ENCODE measurements around the gene TRIM34.
"Not testable (repeated sequence)": the region's sequence is repeated elsewhere in the genome, so short reads cannot be mapped to it uniquely, and the experiment has no call there.

TRIM34 gene, protein sequence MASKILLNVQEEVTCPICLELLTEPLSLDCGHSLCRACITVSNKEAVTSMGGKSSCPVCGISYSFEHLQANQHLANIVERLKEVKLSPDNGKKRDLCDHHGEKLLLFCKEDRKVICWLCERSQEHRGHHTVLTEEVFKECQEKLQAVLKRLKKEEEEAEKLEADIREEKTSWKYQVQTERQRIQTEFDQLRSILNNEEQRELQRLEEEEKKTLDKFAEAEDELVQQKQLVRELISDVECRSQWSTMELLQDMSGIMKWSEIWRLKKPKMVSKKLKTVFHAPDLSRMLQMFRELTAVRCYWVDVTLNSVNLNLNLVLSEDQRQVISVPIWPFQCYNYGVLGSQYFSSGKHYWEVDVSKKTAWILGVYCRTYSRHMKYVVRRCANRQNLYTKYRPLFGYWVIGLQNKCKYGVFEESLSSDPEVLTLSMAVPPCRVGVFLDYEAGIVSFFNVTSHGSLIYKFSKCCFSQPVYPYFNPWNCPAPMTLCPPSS

DNA sequence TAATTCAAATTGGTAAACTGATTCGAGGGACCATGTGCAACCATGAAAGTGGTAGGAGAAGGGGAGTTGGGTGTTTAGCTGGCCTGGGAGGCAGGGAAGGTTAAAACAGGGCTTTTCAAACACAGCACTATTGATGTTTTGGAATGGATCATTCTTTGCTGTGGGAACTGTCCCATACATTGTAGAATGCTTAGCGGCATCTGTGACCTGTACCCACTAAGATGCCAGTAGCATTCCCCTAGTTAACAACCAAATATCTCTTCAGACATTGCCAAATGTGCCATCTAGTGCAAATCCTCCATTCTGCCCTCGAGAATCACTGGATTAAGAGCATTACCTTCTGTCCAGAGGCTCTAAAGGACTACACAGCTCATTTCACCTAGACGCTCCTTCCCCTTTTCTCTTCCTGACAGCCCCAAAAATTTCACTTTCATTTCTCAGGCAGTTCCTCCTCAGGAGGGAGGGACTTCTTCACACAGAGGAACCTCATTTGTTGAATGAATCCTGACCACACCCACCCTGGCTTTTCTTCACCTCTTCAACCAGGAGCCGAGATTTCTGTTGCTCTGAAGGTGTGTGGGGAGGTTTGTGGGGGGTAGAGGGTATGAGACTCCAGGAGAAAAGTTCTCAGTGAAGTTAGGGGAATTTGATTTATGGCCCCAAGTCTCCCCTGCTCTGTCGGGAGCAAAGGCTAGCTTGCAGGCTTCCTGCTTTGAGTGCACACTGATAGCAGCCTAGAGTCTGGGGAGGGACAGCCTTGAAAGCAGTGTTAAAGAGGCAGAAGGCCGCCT lies at the start of gene TRIM34:
TRIM34 (plus strand) TSS at position 513 of the 791 bp plus-strand sequence. CDS start 7,331 bp downstream, outside the sequence.
- H3K27ac ChIP-seq: no peak within 1 kb of the TSS
- TF ChIP-seq, protein P1, sequence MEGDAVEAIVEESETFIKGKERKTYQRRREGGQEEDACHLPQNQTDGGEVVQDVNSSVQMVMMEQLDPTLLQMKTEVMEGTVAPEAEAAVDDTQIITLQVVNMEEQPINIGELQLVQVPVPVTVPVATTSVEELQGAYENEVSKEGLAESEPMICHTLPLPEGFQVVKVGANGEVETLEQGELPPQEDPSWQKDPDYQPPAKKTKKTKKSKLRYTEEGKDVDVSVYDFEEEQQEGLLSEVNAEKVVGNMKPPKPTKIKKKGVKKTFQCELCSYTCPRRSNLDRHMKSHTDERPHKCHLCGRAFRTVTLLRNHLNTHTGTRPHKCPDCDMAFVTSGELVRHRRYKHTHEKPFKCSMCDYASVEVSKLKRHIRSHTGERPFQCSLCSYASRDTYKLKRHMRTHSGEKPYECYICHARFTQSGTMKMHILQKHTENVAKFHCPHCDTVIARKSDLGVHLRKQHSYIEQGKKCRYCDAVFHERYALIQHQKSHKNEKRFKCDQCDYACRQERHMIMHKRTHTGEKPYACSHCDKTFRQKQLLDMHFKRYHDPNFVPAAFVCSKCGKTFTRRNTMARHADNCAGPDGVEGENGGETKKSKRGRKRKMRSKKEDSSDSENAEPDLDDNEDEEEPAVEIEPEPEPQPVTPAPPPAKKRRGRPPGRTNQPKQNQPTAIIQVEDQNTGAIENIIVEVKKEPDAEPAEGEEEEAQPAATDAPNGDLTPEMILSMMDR (IDR thresholded peaks at IDR 0.05): no peak
- no peak for TF ChIP-seq ZFX (IDR thresholded peaks at IDR 0.05; ENCODE audit: borderline replicate concordance)

DNA sequence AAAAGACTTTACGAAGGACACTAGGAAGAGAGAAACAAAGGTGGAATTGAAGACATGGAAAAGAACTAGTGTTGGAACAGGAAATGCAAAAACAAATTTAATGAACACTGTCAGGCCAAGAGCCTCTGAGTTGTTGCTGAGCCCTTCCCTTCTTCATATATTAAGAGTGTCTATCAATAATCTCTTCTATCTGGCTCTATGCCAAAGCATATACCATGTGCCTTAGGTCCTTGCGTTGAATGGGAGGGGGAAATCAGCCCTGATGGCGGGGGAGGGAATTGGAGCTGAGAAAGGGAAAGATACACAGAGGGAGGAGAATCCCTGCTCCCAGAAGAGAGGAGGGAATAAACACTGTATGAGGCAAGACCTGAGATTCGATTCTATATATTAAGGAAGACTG lies 49.6 kb upstream of the TRIM34 start:
- no peak overlapping the region for H3K27ac ChIP-seq
- TF ChIP-seq, protein P1 (IDR thresholded peaks at IDR 0.05): no peak
- TF ChIP-seq ZFX (IDR thresholded peaks at IDR 0.05; ENCODE audit: borderline replicate concordance): no peak

DNA sequence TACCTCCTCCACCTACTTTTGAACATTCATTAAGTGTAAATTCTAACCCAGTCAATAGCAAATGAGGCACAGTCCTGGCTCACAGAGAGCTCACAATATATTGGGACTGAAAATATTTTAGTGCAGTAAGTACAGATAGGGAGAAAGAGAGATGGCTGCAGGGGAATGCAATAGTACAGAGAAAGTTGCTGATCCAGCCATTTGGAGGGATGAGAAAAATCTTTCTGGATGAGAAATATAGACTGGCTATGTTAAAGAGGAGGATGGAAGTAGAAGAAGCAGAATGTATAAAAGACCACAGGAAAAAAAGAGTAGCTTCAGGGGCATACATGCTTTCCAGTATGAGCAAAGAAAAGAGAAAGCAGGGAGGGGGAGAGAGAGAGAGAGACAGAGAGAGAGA lies 47.7 kb upstream of the TRIM34 start:
- TF ChIP-seq ZFX (IDR thresholded peaks at IDR 0.05; ENCODE audit: borderline replicate concordance): no peak
- TF ChIP-seq, protein P1 (IDR thresholded peaks at IDR 0.05): no peak
- H3K27ac ChIP-seq: no peak overlapping the region

DNA sequence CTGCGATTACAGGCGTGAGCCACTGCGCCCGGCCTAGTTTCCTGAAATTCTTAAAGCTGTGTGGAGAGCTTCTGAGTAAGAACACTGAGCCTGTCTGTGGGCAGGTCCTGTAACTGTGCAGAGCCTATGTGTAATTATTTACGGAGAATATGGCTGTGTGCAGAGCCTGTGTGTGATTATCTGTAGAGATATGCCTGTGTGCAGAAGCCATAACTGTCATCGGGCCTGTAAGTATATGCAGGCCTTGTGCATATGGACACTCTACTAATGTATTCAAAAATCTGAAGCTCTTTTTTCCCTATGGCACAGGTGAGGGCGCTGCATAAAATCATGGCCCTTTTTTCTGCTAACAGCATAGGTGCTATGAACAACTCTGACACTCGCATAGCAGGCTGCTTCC lies 44.2 kb upstream of the TRIM34 start, which contains the start of gene OR52B6:
OR52B6 (plus strand) TSS at position 301 of the 400 bp plus-strand sequence; CDS start at position 301, 0 bp downstream.
- no peak within 1 kb of the TSS for H3K27ac ChIP-seq
- TF ChIP-seq, protein P1 (IDR thresholded peaks at IDR 0.05): no peak
- TF ChIP-seq ZFX (IDR thresholded peaks at IDR 0.05; ENCODE audit: borderline replicate concordance): no peak

DNA sequence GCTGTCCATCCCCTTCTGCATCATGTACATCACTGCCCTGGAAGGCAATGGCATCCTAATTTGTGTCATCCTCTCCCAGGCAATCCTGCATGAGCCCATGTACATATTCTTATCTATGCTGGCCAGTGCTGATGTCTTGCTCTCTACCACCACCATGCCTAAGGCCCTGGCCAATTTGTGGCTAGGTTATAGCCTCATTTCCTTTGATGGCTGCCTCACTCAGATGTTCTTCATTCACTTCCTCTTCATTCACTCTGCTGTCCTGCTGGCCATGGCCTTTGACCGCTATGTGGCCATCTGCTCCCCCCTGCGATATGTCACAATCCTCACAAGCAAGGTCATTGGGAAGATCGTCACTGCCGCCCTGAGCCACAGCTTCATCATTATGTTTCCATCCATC lies 43.8 kb upstream of the TRIM34 start:
- H3K27ac ChIP-seq: no peak overlapping the region
- TF ChIP-seq, protein P1 (IDR thresholded peaks at IDR 0.05): no peak
- no peak for TF ChIP-seq ZFX (IDR thresholded peaks at IDR 0.05; ENCODE audit: borderline replicate concordance)

DNA sequence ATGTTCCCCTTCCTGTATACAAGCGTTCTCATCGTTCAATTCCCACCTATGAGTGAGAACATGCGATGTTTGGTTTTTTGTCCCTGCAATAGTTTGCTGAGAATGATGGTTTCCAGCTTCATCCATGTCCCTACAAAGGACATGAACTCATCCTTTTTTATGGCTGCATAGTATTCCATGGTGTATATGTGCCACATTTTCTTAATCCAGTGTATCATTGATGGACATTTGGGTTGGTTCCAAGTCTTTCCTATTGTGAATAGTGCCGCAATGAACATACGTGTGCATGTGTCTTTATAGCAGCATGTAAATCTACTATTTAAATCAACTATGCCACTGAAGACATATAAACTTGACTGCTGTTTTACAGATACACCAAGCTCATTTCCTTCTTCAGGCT lies 40.3 kb upstream of the TRIM34 start:
- not testable (repeated sequence) for H3K27ac ChIP-seq

DNA sequence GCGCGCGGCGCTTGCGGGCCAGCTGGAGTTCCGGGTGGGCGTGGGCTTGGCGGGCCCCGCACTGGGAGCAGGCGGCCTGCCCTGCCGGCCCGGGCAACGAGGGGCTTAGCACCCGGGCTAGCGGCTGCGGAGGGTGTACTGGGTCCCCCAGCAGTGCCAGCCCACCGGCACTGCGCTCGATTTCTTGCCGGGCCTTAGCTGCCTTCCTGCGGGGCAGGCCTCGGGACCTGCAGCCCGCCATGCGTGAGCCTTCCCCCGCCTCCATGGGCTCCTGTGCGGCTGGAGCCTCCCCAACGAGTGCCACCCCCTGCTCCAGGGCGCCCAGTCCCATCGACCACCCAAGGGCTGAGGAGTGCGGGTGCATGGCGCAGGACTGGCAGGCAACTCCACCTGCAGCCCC lies 34.9 kb upstream of the TRIM34 start:
- not testable (repeated sequence) for H3K27ac ChIP-seq

DNA sequence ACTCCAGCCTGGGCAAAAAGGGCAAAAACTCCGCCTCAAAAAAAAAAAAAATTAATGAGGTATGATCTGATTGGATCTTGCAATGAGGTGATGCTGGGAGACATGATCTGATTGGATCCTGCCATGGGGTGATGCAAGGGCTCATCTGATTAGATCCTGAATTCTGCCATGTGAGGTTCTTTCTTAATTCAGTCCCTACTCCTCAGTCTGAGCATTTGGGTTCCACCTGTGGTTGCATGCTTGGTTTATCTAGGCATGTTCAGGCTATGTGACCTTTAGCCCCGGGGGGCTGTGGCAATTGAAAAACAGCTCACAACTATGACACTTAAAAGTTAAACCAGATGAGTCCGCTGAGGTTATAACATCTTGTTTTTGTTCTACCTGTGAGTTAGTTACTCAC lies 33.2 kb upstream of the TRIM34 start:
- H3K27ac ChIP-seq: no peak overlapping the region
- TF ChIP-seq, protein P1 (IDR thresholded peaks at IDR 0.05): no peak
- no peak for TF ChIP-seq ZFX (IDR thresholded peaks at IDR 0.05; ENCODE audit: borderline replicate concordance)
